ENCODE results near the gene PTPRC.

DNA sequence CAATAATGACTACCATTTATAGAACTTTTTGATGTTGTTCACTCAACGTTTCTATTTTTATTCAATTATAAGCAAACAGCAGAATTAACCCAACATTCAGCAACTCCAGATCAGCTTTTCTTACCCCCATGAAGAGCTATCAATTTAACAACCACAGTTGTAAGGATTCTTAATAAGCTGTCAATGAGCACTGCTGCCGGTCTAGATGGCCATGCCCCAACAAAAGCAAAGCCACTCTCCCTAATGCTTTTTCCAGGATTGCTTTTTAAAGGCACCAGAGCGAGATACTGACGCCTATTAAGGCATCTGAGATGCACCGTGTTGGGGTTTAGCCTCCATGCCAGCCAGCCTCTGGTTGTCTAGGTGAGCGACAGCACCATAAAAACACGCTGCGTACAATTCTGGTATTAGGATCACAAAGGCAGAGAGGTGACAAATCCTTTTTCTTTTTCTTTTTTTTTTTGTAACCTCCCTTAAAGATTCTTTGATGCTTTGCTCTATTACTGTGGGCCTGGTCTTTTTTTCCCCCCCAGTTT is 39.5 kb downstream of the PTPRC start:
- TF ChIP-seq POLR2AphosphoS5 (IDR thresholded peaks at IDR 0.05): no peak
- TF ChIP-seq, protein P1, sequence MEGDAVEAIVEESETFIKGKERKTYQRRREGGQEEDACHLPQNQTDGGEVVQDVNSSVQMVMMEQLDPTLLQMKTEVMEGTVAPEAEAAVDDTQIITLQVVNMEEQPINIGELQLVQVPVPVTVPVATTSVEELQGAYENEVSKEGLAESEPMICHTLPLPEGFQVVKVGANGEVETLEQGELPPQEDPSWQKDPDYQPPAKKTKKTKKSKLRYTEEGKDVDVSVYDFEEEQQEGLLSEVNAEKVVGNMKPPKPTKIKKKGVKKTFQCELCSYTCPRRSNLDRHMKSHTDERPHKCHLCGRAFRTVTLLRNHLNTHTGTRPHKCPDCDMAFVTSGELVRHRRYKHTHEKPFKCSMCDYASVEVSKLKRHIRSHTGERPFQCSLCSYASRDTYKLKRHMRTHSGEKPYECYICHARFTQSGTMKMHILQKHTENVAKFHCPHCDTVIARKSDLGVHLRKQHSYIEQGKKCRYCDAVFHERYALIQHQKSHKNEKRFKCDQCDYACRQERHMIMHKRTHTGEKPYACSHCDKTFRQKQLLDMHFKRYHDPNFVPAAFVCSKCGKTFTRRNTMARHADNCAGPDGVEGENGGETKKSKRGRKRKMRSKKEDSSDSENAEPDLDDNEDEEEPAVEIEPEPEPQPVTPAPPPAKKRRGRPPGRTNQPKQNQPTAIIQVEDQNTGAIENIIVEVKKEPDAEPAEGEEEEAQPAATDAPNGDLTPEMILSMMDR (IDR thresholded peaks at IDR 0.05): no peak
